ENCODE data around the gene GSKIP.
A peak's percentile ranks its signal among the peaks of the same experiment; 100 is the strongest.

GSKIP gene

DNA sequence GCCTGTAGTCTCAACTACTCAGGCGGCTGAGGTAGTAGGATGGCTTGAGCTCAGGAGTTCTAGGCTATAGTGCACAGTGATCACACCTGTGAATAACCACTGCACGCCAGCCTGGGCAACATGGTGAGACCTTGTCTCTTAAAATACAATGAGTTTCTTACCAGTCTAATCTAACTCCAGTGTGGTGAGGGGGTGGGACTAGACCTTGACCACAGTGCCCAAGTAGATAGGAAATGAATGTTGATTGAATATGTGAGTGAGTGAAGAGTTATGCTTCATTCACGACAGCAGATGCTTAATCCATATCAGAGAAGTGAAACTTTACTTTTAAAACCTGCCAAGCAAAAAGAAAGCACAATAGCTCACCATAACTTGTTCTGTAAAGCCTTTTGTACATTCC lies 17.4 kb downstream of the GSKIP start:
- no peak for DNase-seq

DNA sequence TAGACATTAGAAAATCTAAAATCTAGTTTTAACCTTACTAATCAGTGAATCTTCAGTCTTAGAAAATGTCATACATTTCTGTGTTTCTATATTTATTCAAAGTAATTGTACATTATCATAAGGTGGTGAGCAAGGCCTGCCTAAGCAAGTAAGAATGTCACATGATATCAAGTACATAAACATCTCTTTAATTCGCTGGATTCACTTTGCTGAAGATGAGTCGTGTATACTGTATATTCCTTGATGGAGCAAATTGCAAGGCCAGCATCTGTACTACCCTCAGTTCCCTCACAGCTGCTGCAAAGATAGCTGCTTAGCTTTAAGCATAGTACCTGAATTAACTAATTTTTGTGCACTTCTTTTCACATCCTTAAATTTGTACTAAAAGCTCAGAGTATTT lies 20.1 kb downstream of the GSKIP start:
- DNase-seq = no peak

DNA sequence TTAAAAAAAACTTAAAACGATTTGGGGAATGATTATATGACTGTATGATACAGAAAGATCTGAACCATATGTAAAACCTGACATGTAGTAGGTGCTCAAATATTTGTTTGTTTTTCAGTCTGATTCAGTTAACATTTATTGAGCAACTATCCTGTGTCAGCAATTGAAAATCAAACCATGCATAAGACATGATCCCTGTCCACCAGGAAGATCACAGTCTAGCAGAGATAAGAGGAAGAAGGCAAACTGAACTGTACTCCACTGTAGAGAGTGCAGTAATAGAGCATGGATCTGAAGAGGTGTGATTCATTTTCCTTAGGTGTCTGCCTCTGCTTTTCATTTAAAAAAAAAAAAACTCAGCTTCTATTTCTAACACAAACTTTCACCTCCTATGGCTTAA lies 20.7 kb downstream of the GSKIP start:
- no peak for DNase-seq

DNA sequence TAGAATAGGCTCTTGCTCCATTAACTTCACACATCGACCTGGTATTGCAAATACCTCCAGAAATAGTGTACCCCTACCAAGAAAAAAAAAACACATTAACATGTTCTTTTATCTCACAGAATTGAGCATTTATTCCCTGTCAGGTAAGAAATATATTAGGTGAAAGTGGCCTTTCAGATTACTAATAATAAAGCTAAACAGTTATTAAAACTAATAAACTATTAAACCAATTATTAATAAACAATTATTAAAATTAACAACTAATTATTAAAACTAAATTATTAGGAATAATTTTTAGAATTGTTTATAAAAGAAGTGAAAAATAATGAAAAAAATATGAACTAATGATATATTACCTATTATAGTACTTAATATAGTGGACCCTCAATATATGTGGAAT lies 21.4 kb downstream of the GSKIP start:
- DNase-seq = no peak

DNA sequence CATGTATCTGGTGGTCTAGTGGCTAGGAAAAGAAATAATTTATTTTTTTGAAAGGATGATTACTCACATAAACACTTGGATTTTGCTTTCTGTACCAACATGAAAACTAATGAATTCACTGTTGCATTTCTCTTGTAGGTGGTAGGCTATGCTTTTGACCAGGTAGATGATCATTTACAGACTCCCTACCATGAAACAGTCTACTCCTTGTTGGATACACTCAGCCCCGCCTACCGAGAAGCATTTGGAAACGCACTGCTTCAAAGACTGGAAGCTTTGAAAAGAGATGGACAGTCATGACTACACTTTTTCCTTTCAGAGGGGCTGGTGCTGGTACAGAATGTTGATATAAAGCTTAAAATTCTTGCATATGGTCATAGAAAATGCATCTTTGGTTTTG lies 22.1 kb downstream of the GSKIP start:
- no peak for DNase-seq

DNA sequence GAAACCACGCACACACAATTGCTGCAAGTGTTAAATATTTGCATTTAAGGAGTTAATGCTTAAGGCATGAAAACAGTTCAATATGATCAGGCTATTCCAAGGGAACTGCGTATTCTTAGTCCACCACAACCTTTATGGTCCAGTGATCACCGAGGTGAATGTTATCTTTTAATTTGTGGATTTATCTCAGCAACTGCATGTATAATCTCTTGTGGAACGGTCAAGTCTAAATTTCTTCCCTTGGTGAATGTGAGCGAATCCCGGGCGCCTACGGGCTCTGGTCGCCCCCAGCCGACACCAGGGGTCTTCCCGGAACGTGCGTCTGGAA lies 27.6 kb downstream of the GSKIP start:
- no peak for DNase-seq

DNA sequence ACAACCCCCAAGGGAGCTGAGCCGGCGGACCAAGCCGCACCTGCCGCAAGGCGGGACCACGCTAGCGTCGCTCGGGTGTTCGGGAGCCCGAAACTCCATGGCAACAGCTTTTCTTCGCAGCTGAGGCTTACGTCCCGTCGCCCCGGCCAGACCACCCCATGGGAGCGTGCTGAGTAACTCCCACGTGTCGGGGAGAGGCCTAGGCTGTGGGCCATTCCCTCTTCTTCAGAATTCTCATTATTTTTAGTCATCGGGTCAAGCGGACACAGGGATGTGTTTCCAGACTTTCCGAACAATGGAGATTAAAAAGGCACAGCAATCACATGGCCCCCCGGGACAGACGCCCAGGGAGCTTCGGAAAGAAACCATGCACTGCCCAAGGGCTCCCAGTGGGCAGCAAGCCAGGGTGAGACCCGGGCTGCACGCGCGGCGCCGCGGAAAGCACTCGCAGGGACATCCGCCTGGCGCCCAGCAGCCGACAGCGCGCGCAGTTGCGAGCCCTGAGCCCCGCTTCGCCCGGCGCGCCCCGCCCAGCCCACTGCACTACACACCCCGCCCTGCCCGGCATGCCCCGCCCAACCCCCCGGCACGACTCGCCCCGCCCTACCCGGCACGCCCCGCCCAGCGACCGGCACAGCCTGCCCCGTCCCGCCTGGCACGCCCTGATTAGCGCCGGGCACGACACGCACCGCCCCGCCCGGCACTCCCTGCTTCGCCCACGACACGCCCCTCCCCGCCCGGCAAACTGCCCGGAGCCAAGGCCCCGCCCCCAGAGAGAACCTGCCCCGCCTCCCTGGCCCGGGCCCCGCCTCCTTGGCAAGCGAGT lies 28.2 kb downstream of the GSKIP start:
- DNase-seq = peak; percentile 95

DNA sequence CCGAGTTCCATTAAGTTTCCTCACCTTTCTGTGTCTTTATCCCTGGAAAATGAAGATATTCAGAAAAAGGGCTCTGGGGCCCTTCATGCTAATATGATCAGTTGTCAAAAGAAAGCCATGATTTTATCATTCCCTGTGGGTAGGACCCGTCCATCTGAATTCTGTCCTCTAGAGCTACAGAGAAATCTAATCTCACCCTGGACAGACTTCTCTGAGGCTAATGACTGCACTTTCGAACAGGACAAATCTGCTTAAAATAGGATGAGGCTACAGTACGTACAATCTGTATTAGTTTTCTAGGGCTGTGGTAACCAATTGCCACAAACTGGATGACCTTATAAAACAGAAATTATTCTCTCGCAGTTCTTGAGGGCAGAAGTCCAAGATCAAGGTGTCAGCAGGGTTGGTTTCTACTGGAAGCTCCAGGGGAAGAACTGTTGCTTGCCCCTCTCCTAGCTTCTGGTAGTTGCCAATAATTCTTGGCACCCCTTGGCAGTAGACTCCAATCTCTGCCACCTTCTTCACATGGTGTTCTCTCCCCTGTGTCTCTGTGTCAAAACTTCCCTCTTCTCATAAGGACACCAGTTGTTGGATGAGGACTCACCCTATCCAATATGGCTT lies 29.9 kb downstream of the GSKIP start:
- DNase-seq = no peak

DNA sequence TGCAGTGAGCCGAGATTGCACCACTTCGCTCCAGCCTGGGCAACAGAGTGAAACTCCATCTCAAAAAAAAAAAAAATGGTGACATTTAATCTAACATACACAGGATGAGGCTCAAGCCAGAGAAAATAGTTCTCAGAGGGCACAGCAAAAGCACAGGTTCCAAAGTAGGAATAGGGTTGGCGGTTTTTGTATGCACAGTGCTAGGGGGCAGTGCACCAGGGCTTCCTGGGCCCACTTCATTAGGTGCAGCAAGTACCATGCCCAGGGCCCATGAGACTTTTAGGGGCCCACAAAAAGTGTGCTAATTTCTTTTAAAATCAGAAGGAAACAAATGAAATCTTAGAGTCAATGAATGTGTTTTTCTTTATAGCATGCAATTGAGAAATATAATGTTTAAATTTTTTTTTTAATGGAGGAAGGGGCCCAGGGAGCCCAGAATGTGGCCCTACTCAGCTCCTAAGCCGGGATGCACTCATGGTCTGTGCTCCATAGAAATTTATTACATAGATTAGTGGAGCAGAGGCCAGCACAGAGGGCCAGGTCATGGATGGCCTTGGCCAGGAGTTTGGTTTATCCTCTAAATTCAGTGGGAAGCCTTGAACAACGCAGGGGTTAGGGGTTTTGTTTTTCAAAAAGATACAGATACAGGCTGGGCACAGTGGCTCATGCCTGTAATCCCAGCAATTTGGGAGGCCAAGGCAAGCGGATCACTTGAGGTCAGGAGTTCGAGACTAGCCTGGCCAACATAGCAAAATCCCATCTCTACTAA lies 30.9 kb downstream of the GSKIP start:
- no peak for DNase-seq

DNA sequence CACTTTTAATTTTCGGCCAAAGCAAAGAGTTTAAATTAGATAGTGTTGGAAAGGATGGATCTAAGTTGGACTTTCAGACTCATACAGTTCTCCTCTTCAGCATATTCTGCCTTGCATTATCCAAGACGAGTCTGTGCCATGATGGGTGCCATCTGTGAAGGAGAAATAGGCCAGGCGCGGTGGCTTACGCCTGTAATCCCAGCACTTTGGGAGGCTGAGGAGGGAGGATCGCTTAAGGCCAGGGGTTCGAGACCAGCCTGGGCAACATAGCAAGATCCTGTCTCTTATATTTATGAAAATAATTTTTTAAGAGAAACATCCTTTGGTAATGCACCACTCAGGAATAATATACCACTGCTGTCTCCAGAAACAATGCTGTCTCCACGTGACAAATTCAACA lies 35.1 kb downstream of the GSKIP start:
- DNase-seq = no peak

DNA sequence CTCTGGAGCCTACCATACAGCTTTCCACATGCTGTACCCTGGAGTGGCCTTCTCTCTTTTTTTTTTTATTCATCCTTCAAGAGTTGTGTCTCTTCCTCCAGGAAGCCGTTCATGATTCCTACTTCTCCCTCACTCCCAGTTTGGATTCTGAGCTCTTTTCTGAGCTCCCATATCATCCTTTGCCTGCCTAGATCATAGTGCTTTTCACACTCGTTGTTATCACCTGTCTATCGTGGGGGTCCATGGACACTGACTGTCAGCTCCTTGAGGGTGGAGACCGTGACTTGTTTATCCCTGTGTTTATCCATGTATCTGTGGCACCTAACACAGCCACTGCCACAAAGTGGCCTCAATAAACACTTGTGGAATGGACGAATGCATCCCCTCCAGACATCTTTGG lies 35.6 kb downstream of the GSKIP start:
- DNase-seq = no peak

DNA sequence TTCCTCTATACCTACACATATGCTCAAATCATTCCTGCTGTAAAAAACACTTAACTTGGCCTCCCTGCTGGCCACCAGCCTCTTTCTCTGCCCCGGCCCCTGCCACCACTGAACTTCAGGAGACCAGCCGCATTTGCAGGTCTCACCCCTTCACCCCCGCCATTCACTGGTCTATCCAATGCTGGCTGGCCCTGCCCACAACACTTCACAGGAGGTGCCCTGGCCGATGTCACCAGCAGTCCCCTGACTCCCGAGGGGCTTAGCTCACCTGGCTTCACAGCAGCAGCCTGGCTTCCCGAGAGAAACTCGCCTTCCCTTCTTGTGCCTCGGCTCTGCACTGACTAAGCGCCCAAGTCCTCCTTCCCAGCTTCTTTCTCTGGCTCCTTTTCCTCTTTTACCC lies 36.1 kb downstream of the GSKIP start:
- no peak for DNase-seq

DNA sequence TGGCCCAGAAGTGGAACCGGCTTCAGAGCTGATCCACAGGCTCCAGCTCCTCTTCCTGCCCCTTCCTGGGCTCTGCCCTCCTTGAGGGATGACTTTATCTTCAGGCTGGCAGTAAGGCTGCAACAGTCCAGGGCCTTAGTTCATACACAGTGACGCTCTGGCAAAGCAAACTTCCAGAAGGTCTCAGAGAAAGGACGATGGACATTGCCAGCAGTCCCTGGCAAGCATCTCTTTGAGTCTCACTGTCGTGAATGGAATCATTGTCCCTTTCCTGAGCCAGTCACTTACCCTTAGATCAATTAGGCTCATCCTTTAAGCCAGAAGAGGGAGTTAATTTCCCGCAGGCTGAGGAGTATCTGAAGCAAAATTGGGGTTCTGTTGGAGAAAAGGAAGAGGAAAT lies 37.2 kb downstream of the GSKIP start:
- no peak for DNase-seq

DNA sequence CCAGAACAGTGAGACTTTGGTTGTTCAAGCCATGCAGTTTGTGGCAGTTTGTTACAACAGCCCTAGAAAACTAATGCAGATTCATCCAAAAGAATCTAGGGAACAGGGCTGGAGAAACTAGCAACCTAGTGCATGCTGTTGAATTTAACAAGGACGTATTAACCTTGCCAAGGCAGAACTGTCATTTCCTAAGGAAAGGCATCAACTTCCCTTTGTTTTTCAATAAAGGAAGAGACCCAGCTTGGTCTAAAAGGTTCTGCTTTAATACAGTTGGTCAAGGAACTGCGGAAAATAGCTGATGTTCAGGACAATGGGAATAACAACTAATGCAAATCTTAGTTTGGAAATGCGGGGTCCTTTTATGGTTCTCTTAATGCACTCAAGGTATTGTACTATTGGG lies 40.1 kb downstream of the GSKIP start:
- no peak for DNase-seq

DNA sequence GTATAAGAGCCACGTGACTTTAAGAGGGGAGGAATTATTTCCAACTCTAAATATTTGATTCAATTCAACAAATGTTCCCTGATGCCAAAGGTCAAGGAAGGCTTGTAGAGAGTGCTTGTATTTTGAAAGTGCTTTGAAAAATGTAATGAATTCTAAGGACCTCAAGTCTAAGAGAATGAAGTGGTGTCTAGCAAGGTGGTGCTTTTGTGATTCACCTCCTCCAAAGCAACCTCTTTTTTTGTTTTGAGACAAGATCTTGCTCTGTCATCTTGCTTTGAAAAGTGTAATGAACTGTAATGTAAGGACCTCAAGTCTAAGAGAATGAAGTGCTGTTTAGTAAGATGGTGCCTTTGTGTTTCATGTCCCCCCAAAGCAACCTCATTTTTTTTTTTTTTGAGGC lies 42.4 kb downstream of the GSKIP start:
- DNase-seq = no peak

DNA sequence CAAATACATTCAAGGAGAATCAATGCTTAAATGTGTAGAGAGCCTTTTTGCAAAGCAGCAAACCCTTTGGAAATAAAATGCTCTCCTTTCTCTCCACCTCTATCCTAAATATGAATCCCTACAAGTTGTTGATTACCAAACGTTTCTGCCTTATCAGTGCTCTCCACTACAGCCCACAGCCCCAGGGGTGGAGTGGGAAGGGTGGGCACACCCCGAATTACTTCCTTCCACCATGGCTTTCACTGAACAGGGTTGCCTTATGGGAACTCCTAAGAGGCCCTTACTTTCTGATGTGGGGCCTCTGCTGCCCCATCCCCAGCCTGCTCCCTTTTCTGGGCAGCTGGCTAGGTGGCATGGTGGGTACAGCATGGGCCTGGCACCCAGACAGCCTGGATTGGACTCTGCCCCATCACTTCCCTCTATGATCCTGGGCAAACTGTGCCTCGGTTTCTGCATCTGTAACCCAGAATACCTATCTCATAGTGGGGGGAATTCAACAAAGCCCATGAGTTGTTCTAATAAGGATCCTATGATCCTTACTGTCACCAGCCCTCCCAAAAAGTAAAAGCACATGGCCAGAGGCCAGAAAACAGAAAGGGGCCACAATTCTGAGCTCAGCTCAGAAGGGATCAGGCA lies 44.7 kb downstream of the GSKIP start:
- DNase-seq = no peak

DNA sequence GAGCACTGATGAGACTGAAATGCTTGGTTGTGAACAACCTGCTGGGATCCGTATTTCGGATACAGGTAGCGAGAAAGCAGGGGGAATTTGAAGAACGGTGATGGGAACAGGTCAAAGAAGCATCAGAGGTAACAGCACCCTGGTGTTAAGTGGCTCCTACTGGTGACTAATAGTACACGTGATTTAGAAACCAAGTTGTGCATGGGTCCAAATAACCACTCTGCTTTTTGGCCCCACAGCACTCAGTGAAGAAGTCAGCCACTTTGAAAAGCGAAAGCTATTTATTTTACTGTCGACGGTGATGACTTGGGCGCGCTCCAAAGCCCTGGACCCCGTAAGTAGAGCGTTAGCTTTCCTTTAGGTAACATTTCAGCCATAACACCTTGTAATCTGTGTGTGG lies 45.3 kb downstream of the GSKIP start:
- DNase-seq = no peak

DNA sequence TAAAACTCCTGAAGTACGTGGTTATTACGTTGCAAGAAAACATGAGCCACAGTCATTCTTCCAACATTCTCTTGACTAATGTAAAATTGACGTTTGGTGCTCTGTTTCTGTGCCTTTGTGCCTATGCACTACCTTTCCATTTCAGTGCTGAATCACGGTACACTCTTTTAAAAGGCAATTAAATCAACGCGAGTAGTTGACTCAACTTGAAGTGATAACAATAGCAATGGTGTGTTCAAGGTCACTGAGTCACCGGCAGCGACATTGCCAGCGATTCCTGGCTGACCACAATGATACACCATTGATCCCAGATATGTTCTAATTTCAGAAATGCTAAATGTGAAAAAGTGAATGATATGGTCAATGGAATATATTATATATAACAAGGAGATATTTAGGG lies 46.4 kb downstream of the GSKIP start:
- DNase-seq = no peak

DNA sequence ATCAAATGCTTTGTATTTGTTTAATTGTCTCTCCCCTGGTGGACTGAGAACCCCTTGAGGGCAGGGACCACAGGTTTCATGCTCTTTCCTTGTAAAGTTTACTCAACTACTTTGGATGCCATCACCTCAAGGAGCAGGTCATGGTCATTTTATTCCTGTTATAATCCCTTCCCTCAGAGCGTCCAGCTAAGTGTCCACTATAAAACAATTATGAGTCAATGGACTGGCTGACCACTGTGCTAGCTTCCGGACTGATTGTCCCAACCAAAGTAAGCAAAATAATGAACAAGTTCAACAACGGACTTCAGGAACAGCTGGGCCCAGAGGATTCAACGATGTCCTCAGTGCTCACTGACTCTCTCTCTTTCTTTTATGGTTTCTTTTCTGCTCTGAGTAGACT lies 46.8 kb downstream of the GSKIP start:
- DNase-seq = no peak

DNA sequence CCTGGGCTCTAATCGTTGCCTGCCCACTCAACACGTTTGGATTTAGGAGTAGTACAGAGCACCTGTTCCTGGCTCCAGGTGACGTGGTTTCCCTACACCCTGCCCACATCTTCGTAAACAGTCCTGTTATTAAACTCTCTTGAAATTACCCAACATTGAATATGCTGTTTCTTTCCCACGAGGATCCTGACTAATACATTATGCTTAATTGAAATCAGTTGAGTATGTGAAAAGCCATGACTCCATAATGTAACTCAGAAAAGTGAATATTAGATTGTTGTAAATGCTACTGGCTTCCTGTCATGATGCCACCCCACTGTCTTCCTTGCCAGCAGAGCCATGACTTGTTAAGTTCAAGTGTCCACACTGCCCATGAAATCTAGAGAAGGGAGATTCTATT lies 50.2 kb downstream of the GSKIP start:
- no peak for DNase-seq

DNA sequence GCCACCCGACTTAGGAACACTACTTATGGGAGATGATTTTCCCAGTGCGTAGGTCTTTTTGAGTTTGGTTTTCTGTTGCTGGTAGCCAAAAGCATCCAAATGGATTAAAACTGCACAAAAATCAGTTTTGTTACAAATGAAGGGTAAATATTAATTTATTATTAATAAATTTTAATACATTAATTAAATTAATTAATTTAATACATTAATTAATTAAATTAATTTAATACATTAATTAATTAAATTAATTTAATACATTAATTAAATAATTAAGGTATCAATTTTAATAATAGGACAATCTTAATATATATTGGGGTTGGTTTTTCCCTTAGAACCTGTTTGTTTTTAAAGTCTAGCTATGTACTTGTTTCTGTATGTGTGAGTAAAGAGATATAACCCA lies 52.2 kb downstream of the GSKIP start:
- no peak for DNase-seq

DNA sequence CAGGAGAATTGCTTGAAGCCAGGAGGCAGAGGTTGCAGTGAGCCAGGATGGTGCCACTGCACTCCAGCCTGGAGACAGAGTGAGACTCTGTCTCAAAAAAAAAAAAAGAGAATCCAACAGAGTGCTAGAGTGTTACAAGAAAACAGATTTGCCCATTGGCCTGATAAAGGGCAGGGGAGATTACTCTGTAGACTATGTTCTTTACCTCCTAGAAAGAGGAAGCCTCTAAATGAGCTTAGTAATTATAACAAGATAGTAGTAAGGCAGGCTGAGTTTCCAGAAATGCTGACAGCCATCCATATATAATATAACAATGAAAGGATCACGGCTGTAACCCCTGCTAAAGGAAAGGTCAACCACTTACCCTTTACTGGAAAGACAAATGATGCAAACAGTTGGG lies 53.0 kb downstream of the GSKIP start:
- DNase-seq = no peak

DNA sequence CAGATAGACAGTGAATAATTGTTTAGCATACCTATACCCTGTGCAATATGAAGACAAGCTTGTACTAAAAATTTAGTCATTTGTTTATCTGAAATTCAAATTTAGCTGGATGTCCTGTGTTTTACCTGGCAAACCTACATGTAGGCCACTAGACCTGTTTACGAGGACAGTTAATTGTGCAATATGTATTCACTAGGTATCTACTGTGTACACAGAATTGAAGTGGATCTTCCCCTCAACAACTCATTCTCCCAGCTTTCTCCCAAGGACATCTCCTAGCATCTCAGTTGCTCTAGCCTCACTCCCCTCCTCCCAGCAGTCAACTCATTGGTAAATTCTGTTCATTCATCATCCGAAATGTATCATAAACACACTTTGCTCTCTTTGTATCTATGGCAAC lies 53.9 kb downstream of the GSKIP start:
- DNase-seq = no peak

DNA sequence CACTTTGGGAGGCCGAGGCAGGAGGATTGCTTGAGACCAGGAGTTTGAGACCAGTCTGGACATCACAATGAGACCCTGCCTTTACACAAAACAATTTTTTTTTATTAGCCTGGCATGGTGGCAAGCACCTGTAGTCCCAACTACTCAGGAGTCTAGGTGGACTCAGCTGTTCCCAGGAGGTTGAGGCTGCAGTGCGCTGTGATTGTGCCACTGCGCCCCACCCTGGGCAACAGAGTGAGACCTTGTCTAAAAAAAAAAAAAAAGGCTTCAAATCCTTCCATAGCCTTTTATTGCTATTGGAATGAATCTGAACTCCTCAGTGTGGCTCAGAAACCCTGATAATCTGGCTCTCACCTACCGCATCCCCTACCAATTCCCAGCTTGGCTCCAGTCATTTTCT lies 54.7 kb downstream of the GSKIP start:
- no peak for DNase-seq
